ENCODE measurements around the gene ACAP3. TPM values are rescaled to one million over a fixed set of nuclear protein-coding genes. Genes with fewer than 3 reads are reported as not detected.

Gene ACAP3
- total and polyA plus RNA-seq, 7 experiments from 2014 or later: 3.2 to 70.8 (median 55.1) TPM

DNA sequence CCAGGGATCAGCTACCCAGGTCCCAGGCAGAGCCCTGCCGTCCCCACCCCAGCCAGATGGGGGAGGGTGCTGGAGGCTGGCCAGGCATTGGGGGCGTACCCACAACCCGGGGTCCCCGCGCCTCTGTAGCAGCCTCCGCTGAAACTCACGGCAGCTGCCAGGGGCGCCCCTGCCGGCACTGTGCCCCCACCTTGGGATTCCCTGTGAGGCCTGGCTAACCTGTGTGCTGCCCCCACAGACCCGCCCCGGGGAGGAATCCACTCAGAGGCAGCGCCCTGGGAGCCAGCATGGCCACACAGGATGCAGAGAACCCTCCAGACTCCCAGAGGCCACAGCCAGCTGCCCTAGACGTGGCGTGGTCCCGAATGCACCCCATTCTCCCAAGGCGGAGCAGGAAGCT is 37.7 kb upstream of the ACAP3 start:
- Mint-ChIP-seq H3K36me3 (peaks cover 0 to 11% (median 4%) of the 10 kb centered on the region in 5 donors), H3K9me3 (peaks cover 0 to 4% (median 0%) of the 10 kb centered on the region in 11 donors), H3K27me3 (no peaks in the 10 kb centered on the region), H3K4me3 (no peak overlapping the region), H3K27ac (no peak overlapping the region), H3K4me1 (peaks cover 12 to 22% (median 13%) of the 10 kb centered on the region in 7 donors)
- no peak for ATAC-seq
- POLR2A ChIA-PET: no interaction called here
- Histone ChIP-seq H3K36me3 (ENCODE audit: control insufficient read depth in 2 of 3, insufficient read depth in 3 of 3, low read length in 3 of 3) (peaks cover 0 to 8% (median 0%) of the 10 kb centered on the region in 3 experiments), H3K27ac (ENCODE audit: low read depth, low read length) (no peak overlapping the region), H3K4me1 (ENCODE audit: control insufficient read depth in 2 of 2, insufficient read depth in 2 of 2, low read length in 2 of 2) (peaks cover 0 to 9% of the 10 kb centered on the region in 2 donors), H3K27me3 (ENCODE audit: control insufficient read depth in 2 of 2, insufficient read depth in 2 of 2, low read length in 2 of 2) (no peaks in the 10 kb centered on the region), H3K9me3 (ENCODE audit: control insufficient read depth in 2 of 3, low read length in 3 of 3) (no peaks in the 10 kb centered on the region), H3K4me3 (ENCODE audit: low read length) (no peak overlapping the region)
- CTCF ChIA-PET: no interaction called here
- no peak for DNase-seq
- intact Hi-C loops (cut with micrococcal nuclease): no loop called here

GRCh38 chr1:1344655-1345361 is 37.1 kb upstream of the ACAP3 start:
- Histone ChIP-seq H3K4me1 (ENCODE audit: control insufficient read depth in 2 of 2, insufficient read depth in 2 of 2, low read length in 2 of 2) (peaks cover 0 to 9% of the 10 kb centered on the region in 2 donors), H3K4me3 (ENCODE audit: low read length) (no peak overlapping the region), H3K27me3 (ENCODE audit: control insufficient read depth in 2 of 2, insufficient read depth in 2 of 2, low read length in 2 of 2) (no peaks in the 10 kb centered on the region), H3K9me3 (ENCODE audit: control insufficient read depth in 2 of 3, low read length in 3 of 3) (no peaks in the 10 kb centered on the region), H3K27ac (ENCODE audit: low read depth, low read length) (no peak overlapping the region), H3K36me3 (ENCODE audit: control insufficient read depth in 2 of 3, insufficient read depth in 3 of 3, low read length in 3 of 3) (peaks cover 0 to 13% (median 0%) of the 10 kb centered on the region in 3 experiments)
- ChIA-PET CTCF (no interaction called here), POLR2A (no interaction called here)
- DNase-seq (no peak), ATAC-seq (no peak)
- no peak overlapping the region for H3K4me3 Mint-ChIP-seq
- intact Hi-C loops (cut with micrococcal nuclease): no loop called here
- peaks cover 0 to 4% (median 0%) of the 10 kb centered on the region in 11 donors for H3K9me3 Mint-ChIP-seq
- H3K36me3 Mint-ChIP-seq: peaks cover 0 to 11% (median 4%) of the 10 kb centered on the region in 5 donors
- H3K27me3 Mint-ChIP-seq: no peaks in the 10 kb centered on the region
- peak overlapping the region in 1 of 9 donors; percentile 25 for H3K27ac Mint-ChIP-seq
- H3K4me1 Mint-ChIP-seq: peaks cover 12 to 22% (median 13%) of the 10 kb centered on the region in 7 donors

GRCh38 chr1:1343811-1344421 is 36.2 kb upstream of the ACAP3 start:
- Mint-ChIP-seq H3K4me3 (no peak overlapping the region), H3K27me3 (no peaks in the 10 kb centered on the region), H3K27ac (no peak overlapping the region), H3K9me3 (peaks cover 0 to 4% (median 0%) of the 10 kb centered on the region in 11 donors), H3K4me1 (peaks cover 12 to 22% (median 13%) of the 10 kb centered on the region in 7 donors), H3K36me3 (peaks cover 0 to 11% (median 4%) of the 10 kb centered on the region in 5 donors)
- DNase-seq (no peak), ATAC-seq (no peak)
- Histone ChIP-seq H3K9me3 (ENCODE audit: control insufficient read depth in 2 of 3, low read length in 3 of 3) (no peaks in the 10 kb centered on the region), H3K27ac (ENCODE audit: low read depth, low read length) (no peak overlapping the region), H3K36me3 (ENCODE audit: control insufficient read depth in 2 of 3, insufficient read depth in 3 of 3, low read length in 3 of 3) (peaks cover 0 to 16% (median 0%) of the 10 kb centered on the region in 3 experiments), H3K27me3 (ENCODE audit: control insufficient read depth in 2 of 2, insufficient read depth in 2 of 2, low read length in 2 of 2) (no peaks in the 10 kb centered on the region), H3K4me1 (ENCODE audit: control insufficient read depth in 2 of 2, insufficient read depth in 2 of 2, low read length in 2 of 2) (peaks cover 0 to 9% of the 10 kb centered on the region in 2 donors), H3K4me3 (ENCODE audit: low read length) (no peak overlapping the region)
- CTCF ChIA-PET: interaction anchor here (0.7 kb wide), 1 partner anchor 306 kb away, joined by 3 read pairs; no protein-coding TSS in a partner anchor
- POLR2A ChIA-PET: no interaction called here
- intact Hi-C loops (cut with micrococcal nuclease): no loop called here

DNA sequence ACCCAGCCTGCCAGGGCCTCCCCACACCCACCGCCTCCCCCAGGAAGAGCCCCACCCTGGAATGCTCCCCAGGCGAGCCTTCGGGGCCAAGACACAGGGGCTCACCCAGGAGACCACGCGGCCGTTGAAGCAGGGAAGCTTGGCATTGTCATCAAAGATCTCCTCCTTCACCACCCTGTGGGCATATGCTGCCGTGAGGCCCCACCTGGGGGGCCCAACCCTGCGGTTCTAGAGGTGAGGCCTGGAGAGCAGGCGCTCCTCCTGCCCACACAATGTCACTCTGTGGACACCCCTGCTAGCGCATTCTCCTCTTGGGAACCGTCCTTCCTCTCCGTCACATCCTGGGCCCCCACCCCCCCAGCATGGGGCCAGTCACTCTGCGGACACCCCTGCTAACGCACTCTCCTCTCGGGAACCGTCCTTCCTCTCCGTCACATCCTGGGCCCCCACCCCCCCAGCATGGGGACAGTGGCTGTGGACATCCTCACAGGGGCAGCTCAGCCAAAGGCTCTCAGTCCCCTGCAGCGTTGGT is 34.9 kb upstream of the ACAP3 start:
- Mint-ChIP-seq H3K4me1 (peaks cover 10 to 17% (median 12%) of the 10 kb centered on the region in 7 donors), H3K27ac (no peak overlapping the region), H3K9me3 (peaks cover 0 to 4% (median 0%) of the 10 kb centered on the region in 11 donors), H3K27me3 (no peaks in the 10 kb centered on the region), H3K36me3 (peaks cover 0 to 11% (median 4%) of the 10 kb centered on the region in 5 donors), H3K4me3 (no peak overlapping the region)
- CTCF ChIA-PET: no interaction called here
- DNase-seq (no peak), ATAC-seq (no peak)
- H3K4me1 ChIP-seq (ENCODE audit: control insufficient read depth in 2 of 2, insufficient read depth in 2 of 2, low read length in 2 of 2): peaks cover 0 to 1% of the 10 kb centered on the region in 2 donors
- H3K27me3 ChIP-seq (ENCODE audit: control insufficient read depth in 2 of 2, insufficient read depth in 2 of 2, low read length in 2 of 2): no peaks in the 10 kb centered on the region
- no peak overlapping the region for H3K27ac ChIP-seq (ENCODE audit: low read depth, low read length)
- POLR2A ChIA-PET: no interaction called here
- H3K4me3 ChIP-seq (ENCODE audit: low read length): no peak overlapping the region
- no peaks in the 10 kb centered on the region for H3K9me3 ChIP-seq (ENCODE audit: control insufficient read depth in 2 of 3, low read length in 3 of 3)
- intact Hi-C loops (cut with micrococcal nuclease): no loop called here
- H3K36me3 ChIP-seq (ENCODE audit: control insufficient read depth in 2 of 3, insufficient read depth in 3 of 3, low read length in 3 of 3): peaks cover 0 to 24% (median 0%) of the 10 kb centered on the region in 3 experiments

DNA sequence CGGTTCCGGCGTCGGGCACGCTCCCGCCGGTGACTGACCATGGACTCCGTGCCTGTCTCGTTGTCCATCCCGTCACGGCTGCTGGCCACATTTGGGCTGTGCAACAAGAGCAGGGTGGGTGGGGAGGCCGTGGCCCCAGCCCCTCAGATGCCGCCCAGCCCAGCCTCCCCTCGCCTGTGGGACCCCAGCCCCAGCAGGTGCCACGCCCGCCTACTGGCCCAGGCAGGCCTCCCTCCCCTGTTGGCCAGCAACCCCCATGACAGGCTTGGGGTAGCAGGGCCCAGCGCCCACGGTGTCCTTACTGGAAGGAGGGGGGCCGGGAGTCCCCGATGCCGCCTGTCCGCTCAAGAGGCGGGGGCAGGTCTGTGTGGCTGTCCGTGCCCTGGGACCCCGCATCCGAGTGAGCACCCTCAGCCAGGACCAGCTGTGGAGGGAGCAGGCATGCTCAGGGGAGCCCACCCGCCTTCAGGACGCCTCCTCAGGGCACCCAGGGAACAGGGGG is 34.4 kb upstream of the ACAP3 start:
- Mint-ChIP-seq H3K36me3 (peaks cover 0 to 11% (median 4%) of the 10 kb centered on the region in 5 donors), H3K4me1 (peaks cover 5 to 14% (median 6%) of the 10 kb centered on the region in 7 donors), H3K27me3 (no peaks in the 10 kb centered on the region), H3K9me3 (peaks cover 0 to 4% (median 0%) of the 10 kb centered on the region in 11 donors), H3K4me3 (no peak overlapping the region), H3K27ac (no peak overlapping the region)
- Histone ChIP-seq H3K9me3 (ENCODE audit: control insufficient read depth in 2 of 3, low read length in 3 of 3) (no peaks in the 10 kb centered on the region), H3K4me3 (ENCODE audit: low read length) (no peak overlapping the region), H3K27ac (ENCODE audit: low read depth, low read length) (no peak overlapping the region), H3K36me3 (ENCODE audit: control insufficient read depth in 2 of 3, insufficient read depth in 3 of 3, low read length in 3 of 3) (peaks cover 0 to 29% (median 0%) of the 10 kb centered on the region in 3 experiments), H3K4me1 (ENCODE audit: control insufficient read depth in 2 of 2, insufficient read depth in 2 of 2, low read length in 2 of 2) (no peaks in the 10 kb centered on the region), H3K27me3 (ENCODE audit: control insufficient read depth in 2 of 2, insufficient read depth in 2 of 2, low read length in 2 of 2) (no peaks in the 10 kb centered on the region)
- ChIA-PET CTCF (no interaction called here), POLR2A (no interaction called here)
- no peak for ATAC-seq
- intact Hi-C loops (cut with micrococcal nuclease): no loop called here
- no peak for DNase-seq

GRCh38 chr1:1341549-1342021 is 33.9 kb upstream of the ACAP3 start:
- Mint-ChIP-seq H3K36me3 (peaks cover 0 to 11% (median 4%) of the 10 kb centered on the region in 5 donors), H3K27me3 (no peaks in the 10 kb centered on the region), H3K9me3 (peaks cover 0 to 4% (median 0%) of the 10 kb centered on the region in 11 donors), H3K27ac (no peak overlapping the region), H3K4me1 (peaks cover 0 to 9% (median 1%) of the 10 kb centered on the region in 7 donors), H3K4me3 (no peak overlapping the region)
- peaks cover 0 to 29% (median 0%) of the 10 kb centered on the region in 3 experiments for H3K36me3 ChIP-seq (ENCODE audit: control insufficient read depth in 2 of 3, insufficient read depth in 3 of 3, low read length in 3 of 3)
- H3K9me3 ChIP-seq (ENCODE audit: control insufficient read depth in 2 of 3, low read length in 3 of 3): no peaks in the 10 kb centered on the region
- no peak overlapping the region for H3K27ac ChIP-seq (ENCODE audit: low read depth, low read length)
- no peak overlapping the region for H3K4me3 ChIP-seq (ENCODE audit: low read length)
- ATAC-seq (no peak), DNase-seq (no peak)
- ChIA-PET CTCF (no interaction called here), POLR2A (no interaction called here)
- intact Hi-C loops (cut with micrococcal nuclease): no loop called here
- H3K27me3 ChIP-seq (ENCODE audit: control insufficient read depth in 2 of 2, insufficient read depth in 2 of 2, low read length in 2 of 2): no peaks in the 10 kb centered on the region
- H3K4me1 ChIP-seq (ENCODE audit: control insufficient read depth in 2 of 2, insufficient read depth in 2 of 2, low read length in 2 of 2): no peaks in the 10 kb centered on the region
